Measurements from ENCODE around the gene CNTN1. TPM values are rescaled to one million over a fixed set of nuclear protein-coding genes. Genes with fewer than 3 reads are reported as not detected.

CNTN1 gene
- total and polyA plus RNA-seq, 10 of the 15 experiments (the other 5 are each of a cell fraction or from before 2014, with no cell fraction given), result 0.06 to 0.14 TPM; not detected in 8

DNA sequence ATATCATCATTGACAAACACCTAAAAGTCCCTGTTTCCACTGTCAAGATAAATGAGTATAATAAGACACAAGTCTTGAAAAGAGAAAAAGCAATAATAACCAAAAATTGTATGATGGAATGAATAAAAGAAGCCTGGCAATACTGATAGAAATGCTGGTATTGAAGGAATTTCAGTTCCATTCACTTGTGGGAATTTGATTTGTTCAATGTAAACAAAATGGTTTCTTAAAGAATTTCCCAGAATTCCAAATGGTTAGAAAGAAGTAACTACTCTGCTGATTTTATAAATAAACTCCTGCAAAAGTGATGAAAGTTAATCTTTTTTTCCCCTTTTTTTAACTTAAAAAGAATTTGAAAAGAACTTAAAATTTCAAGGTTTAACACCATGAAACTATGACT, 366.0 kb downstream of the CNTN1 start:
- no peaks in the 10 kb centered on the region for H3K9me3 ChIP-seq (replicated peaks; ENCODE audit: control insufficient read depth, insufficient read depth, low read length)
- no peaks in the 10 kb centered on the region for H3K79me2 ChIP-seq (ENCODE audit: control insufficient read depth, insufficient read depth, low read length)
- no peak overlapping the region for H3K4me3 ChIP-seq
- no peaks in the 10 kb centered on the region for H3K36me3 ChIP-seq (ENCODE audit: control insufficient read depth in 2 of 2, insufficient read depth in 2 of 2, low read length in 1 of 2)
- H3K9ac ChIP-seq (ENCODE audit: control insufficient read depth, insufficient read depth, low read length), result no peak overlapping the region
- H4K20me1 ChIP-seq (ENCODE audit: control insufficient read depth, insufficient read depth), result no peaks in the 10 kb centered on the region
- no peak for TF ChIP-seq KAT2A (conservative IDR thresholded peaks at IDR 0.05; ENCODE audit: control insufficient read depth, low read depth, low read length)
- TF ChIP-seq CBX3 (IDR thresholded peaks at IDR 0.05; ENCODE audit: borderline replicate concordance, low read depth), result no peak
- TF ChIP-seq MXI1 (IDR thresholded peaks at IDR 0.05; ENCODE audit: low read depth, low read length), result no peak
- no peak for TF ChIP-seq RAD21 (IDR thresholded peaks at IDR 0.05; ENCODE audit: insufficient read depth, low read depth, low read length)
- TF ChIP-seq, protein P1, sequence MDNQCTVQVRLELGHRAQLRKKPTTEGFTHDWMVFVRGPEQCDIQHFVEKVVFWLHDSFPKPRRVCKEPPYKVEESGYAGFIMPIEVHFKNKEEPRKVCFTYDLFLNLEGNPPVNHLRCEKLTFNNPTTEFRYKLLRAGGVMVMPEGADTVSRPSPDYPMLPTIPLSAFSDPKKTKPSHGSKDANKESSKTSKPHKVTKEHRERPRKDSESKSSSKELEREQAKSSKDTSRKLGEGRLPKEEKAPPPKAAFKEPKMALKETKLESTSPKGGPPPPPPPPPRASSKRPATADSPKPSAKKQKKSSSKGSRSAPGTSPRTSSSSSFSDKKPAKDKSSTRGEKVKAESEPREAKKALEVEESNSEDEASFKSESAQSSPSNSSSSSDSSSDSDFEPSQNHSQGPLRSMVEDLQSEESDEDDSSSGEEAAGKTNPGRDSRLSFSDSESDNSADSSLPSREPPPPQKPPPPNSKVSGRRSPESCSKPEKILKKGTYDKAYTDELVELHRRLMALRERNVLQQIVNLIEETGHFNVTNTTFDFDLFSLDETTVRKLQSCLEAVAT (IDR thresholded peaks at IDR 0.05), result no peak
- TF ChIP-seq, protein P2, sequence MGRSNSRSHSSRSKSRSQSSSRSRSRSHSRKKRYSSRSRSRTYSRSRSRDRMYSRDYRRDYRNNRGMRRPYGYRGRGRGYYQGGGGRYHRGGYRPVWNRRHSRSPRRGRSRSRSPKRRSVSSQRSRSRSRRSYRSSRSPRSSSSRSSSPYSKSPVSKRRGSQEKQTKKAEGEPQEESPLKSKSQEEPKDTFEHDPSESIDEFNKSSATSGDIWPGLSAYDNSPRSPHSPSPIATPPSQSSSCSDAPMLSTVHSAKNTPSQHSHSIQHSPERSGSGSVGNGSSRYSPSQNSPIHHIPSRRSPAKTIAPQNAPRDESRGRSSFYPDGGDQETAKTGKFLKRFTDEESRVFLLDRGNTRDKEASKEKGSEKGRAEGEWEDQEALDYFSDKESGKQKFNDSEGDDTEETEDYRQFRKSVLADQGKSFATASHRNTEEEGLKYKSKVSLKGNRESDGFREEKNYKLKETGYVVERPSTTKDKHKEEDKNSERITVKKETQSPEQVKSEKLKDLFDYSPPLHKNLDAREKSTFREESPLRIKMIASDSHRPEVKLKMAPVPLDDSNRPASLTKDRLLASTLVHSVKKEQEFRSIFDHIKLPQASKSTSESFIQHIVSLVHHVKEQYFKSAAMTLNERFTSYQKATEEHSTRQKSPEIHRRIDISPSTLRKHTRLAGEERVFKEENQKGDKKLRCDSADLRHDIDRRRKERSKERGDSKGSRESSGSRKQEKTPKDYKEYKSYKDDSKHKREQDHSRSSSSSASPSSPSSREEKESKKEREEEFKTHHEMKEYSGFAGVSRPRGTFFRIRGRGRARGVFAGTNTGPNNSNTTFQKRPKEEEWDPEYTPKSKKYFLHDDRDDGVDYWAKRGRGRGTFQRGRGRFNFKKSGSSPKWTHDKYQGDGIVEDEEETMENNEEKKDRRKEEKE (IDR thresholded peaks at IDR 0.05), result no peak
- H3K27ac ChIP-seq (ENCODE audit: control insufficient read depth, insufficient read depth), result no peak overlapping the region
- no TSS peak for BruUV-seq (replicated peaks)
- intact Hi-C loops (cut with micrococcal nuclease; ENCODE audit: unreplicated experiment) (no loop called here), in situ Hi-C loops (cut with MboI) (no loop called here)
- ChIA-PET SMC1A (ENCODE audit: uncharacterized antibody, unreplicated experiment) (no interaction called here), CTCF (no interaction called here), RAD21 (ENCODE audit: unreplicated experiment) (no interaction called here), POLR2A (no interaction called here)
- ATAC-seq (no peak), DNase-seq (ENCODE audit: low read depth, low spot score) (no peak), FAIRE-seq (peak; percentile 47)
- H2AFZ ChIP-seq (ENCODE audit: control insufficient read depth, low read depth, low read length), result no peak overlapping the region
- H3K27me3 ChIP-seq (replicated peaks in 1 of 2; ENCODE audit: control insufficient read depth in 2 of 2, insufficient read depth in 2 of 2, low read length in 1 of 2), result no peaks in the 10 kb centered on the region
- no peak overlapping the region for H3K4me2 ChIP-seq (ENCODE audit: control insufficient read depth, insufficient read depth)
- no peaks in the 10 kb centered on the region for H3K4me1 ChIP-seq (ENCODE audit: control insufficient read depth, insufficient read depth, low read length)
